ENCODE measurements around the gene OR52I2.
A peak's percentile ranks its signal among the peaks of the same experiment; 100 is the strongest.

The OR52I2 gene

GRCh38 chr11:4607096-4607495 is 25.6 kb downstream of the OR52I2 start:
- Histone ChIP-seq H3K23ac (ENCODE audit: low read length) (no peak overlapping the region), H3K79me1 (ENCODE audit: low read length) (peaks cover 4% of the 10 kb centered on the region), H3K4me3 (ENCODE audit: low read depth, low read length) (no peak overlapping the region), H2AFZ (ENCODE audit: insufficient read depth, low read length, poor library complexity) (no peak overlapping the region), H3K4ac (ENCODE audit: low read depth, low read length) (no peak overlapping the region), H3K36me3 (ENCODE audit: control insufficient read depth in 1 of 2, insufficient read depth in 2 of 2, low read length in 2 of 2) (peaks cover 5 to 6% of the 10 kb centered on the region in 2 experiments), H2BK12ac (ENCODE audit: low read length) (no peak overlapping the region), H3K14ac (ENCODE audit: low read length) (no peak overlapping the region), H3K18ac (ENCODE audit: low read length) (no peak overlapping the region), H4K12ac (ENCODE audit: low read depth, low read length) (no peak overlapping the region), H3K9me3 (ENCODE audit: insufficient read depth, low read depth, low read length) (no peaks in the 10 kb centered on the region), H3K79me2 (ENCODE audit: control insufficient read depth, insufficient read depth, low read length, poor library complexity) (peaks cover 2% of the 10 kb centered on the region), H3K4me1 (ENCODE audit: control insufficient read depth in 1 of 2, insufficient read depth in 2 of 2, low read length in 2 of 2) (peaks cover 2% of the 10 kb centered on the region in 2 experiments), H2AK5ac (ENCODE audit: low read length) (no peak overlapping the region), H3K27ac (ENCODE audit: low read depth, low read length) (no peak overlapping the region), H3K27me3 (ENCODE audit: insufficient read depth, low read length) (no peaks in the 10 kb centered on the region), H3K9ac (ENCODE audit: low read length) (no peak overlapping the region), H4K8ac (ENCODE audit: low read depth, low read length) (no peak overlapping the region), H4K91ac (ENCODE audit: low read depth, low read length) (no peak overlapping the region), H2BK5ac (ENCODE audit: low read depth, low read length, poor library complexity) (no peak overlapping the region), H2BK120ac (ENCODE audit: insufficient read depth, low read length, poor library complexity) (no peak overlapping the region), H3K4me2 (ENCODE audit: low read length) (no peak overlapping the region)
- DNase-seq, result no peak
- WGBS (ENCODE audit: extremely low coverage, insufficient coverage, insufficient read length), result no CpG with 5 or more reads among the region's 6 CpGs

- H3K79me1 ChIP-seq (ENCODE audit: low read length), result peaks cover 4% of the 10 kb centered on the region
- peak; percentile 96 for DNase-seq
- no peaks in the 10 kb centered on the region for H3K27me3 ChIP-seq (ENCODE audit: insufficient read depth, low read length)
- H3K18ac ChIP-seq (ENCODE audit: low read length), result peak within 1 kb of the TSS; percentile 37
- H3K27ac ChIP-seq (ENCODE audit: low read depth, low read length), result peak within 1 kb of the TSS; percentile 82
- H2BK5ac ChIP-seq (ENCODE audit: low read depth, low read length, poor library complexity), result peak within 1 kb of the TSS; percentile 90
- H3K9ac ChIP-seq (ENCODE audit: low read length), result peak within 1 kb of the TSS; percentile 95
- H3K36me3 ChIP-seq (ENCODE audit: control insufficient read depth in 1 of 2, insufficient read depth in 2 of 2, low read length in 2 of 2), result peaks cover 3 to 4% of the 10 kb centered on the region in 2 experiments
- no peak within 1 kb of the TSS for H2BK12ac ChIP-seq (ENCODE audit: low read length)
- peaks cover 2% of the 10 kb centered on the region for H3K79me2 ChIP-seq (ENCODE audit: control insufficient read depth, insufficient read depth, low read length, poor library complexity)
- H3K4me1 ChIP-seq (ENCODE audit: control insufficient read depth in 1 of 2, insufficient read depth in 2 of 2, low read length in 2 of 2), result peaks cover 2% of the 10 kb centered on the region in 2 experiments
- peak within 1 kb of the TSS; percentile 86 for H2AFZ ChIP-seq (ENCODE audit: insufficient read depth, low read length, poor library complexity)
- no peak within 1 kb of the TSS for H3K23ac ChIP-seq (ENCODE audit: low read length)
- peak within 1 kb of the TSS; percentile 81 for H4K91ac ChIP-seq (ENCODE audit: low read depth, low read length)
- H4K8ac ChIP-seq (ENCODE audit: low read depth, low read length), result peak within 1 kb of the TSS; percentile 99
- peak within 1 kb of the TSS; percentile 81 for H3K4ac ChIP-seq (ENCODE audit: low read depth, low read length)
- peak within 1 kb of the TSS; percentile 77 for H4K12ac ChIP-seq (ENCODE audit: low read depth, low read length)
- H2BK120ac ChIP-seq (ENCODE audit: insufficient read depth, low read length, poor library complexity), result peak within 1 kb of the TSS; percentile 79
- no peaks in the 10 kb centered on the region for H3K9me3 ChIP-seq (ENCODE audit: insufficient read depth, low read depth, low read length)
- WGBS (ENCODE audit: extremely low coverage, insufficient coverage, insufficient read length), result no CpG with 5 or more reads among the region's 43 CpGs
- peak within 1 kb of the TSS; percentile 64 for H3K4me2 ChIP-seq (ENCODE audit: low read length)
- H2AK5ac ChIP-seq (ENCODE audit: low read length), result no peak within 1 kb of the TSS
- H3K4me3 ChIP-seq (ENCODE audit: low read depth, low read length), result peak within 1 kb of the TSS; percentile 87
- peak within 1 kb of the TSS; percentile 85 for H3K14ac ChIP-seq (ENCODE audit: low read length)
These were observed 26.5 kb downstream of the OR52I2 start, which contains the start of gene TRIM68 for GRCh38 chr11:4607781-4608666. TRIM68 (minus strand) TSS chr11:4608231; CDS start chr11:4605504, 2,727 bp downstream.

GRCh38 chr11:4610258-4610935 is 28.9 kb downstream of the OR52I2 start:
- no peak overlapping the region for H3K18ac ChIP-seq (ENCODE audit: low read length)
- no CpG with 5 or more reads among the region's 3 CpGs for WGBS (ENCODE audit: extremely low coverage, insufficient coverage, insufficient read length)
- DNase-seq, result peak in 1 of 2 donors; percentile 11
- no peaks in the 10 kb centered on the region for H3K36me3 ChIP-seq (ENCODE audit: control insufficient read depth in 1 of 2, insufficient read depth in 2 of 2, low read length in 2 of 2)
- H2BK12ac ChIP-seq (ENCODE audit: low read length), result no peak overlapping the region
- peaks cover 2% of the 10 kb centered on the region for H3K79me2 ChIP-seq (ENCODE audit: control insufficient read depth, insufficient read depth, low read length, poor library complexity)
- no peak overlapping the region for H2BK120ac ChIP-seq (ENCODE audit: insufficient read depth, low read length, poor library complexity)
- no peak overlapping the region for H4K12ac ChIP-seq (ENCODE audit: low read depth, low read length)
- H3K27ac ChIP-seq (ENCODE audit: low read depth, low read length), result no peak overlapping the region
- H3K4me1 ChIP-seq (ENCODE audit: control insufficient read depth in 1 of 2, insufficient read depth in 2 of 2, low read length in 2 of 2), result peaks cover 2% of the 10 kb centered on the region in 2 experiments
- no peak overlapping the region for H3K23ac ChIP-seq (ENCODE audit: low read length)
- no peaks in the 10 kb centered on the region for H3K27me3 ChIP-seq (ENCODE audit: insufficient read depth, low read length)
- H4K8ac ChIP-seq (ENCODE audit: low read depth, low read length), result peak overlapping the region; percentile 37
- H3K4me2 ChIP-seq (ENCODE audit: low read length), result no peak overlapping the region
- no peaks in the 10 kb centered on the region for H3K9me3 ChIP-seq (ENCODE audit: insufficient read depth, low read depth, low read length)
- H3K4ac ChIP-seq (ENCODE audit: low read depth, low read length), result no peak overlapping the region
- no peak overlapping the region for H3K14ac ChIP-seq (ENCODE audit: low read length)
- peaks cover 4% of the 10 kb centered on the region for H3K79me1 ChIP-seq (ENCODE audit: low read length)
- H3K9ac ChIP-seq (ENCODE audit: low read length), result no peak overlapping the region
- H2AFZ ChIP-seq (ENCODE audit: insufficient read depth, low read length, poor library complexity), result no peak overlapping the region
- no peak overlapping the region for H2BK5ac ChIP-seq (ENCODE audit: low read depth, low read length, poor library complexity)
- no peak overlapping the region for H2AK5ac ChIP-seq (ENCODE audit: low read length)
- no peak overlapping the region for H4K91ac ChIP-seq (ENCODE audit: low read depth, low read length)
- H3K4me3 ChIP-seq (ENCODE audit: low read depth, low read length), result no peak overlapping the region

- Histone ChIP-seq H3K14ac (ENCODE audit: low read length) (no peak overlapping the region), H2BK12ac (ENCODE audit: low read length) (no peak overlapping the region), H2AFZ (ENCODE audit: insufficient read depth, low read length, poor library complexity) (no peak overlapping the region), H2BK5ac (ENCODE audit: low read depth, low read length, poor library complexity) (no peak overlapping the region), H3K4me2 (ENCODE audit: low read length) (no peak overlapping the region), H3K9ac (ENCODE audit: low read length) (no peak overlapping the region), H2AK5ac (ENCODE audit: low read length) (no peak overlapping the region), H3K4ac (ENCODE audit: low read depth, low read length) (no peak overlapping the region), H3K27ac (ENCODE audit: low read depth, low read length) (no peak overlapping the region), H3K27me3 (ENCODE audit: insufficient read depth, low read length) (no peaks in the 10 kb centered on the region), H3K79me2 (ENCODE audit: control insufficient read depth, insufficient read depth, low read length, poor library complexity) (peaks cover 2% of the 10 kb centered on the region), H3K23ac (ENCODE audit: low read length) (no peak overlapping the region), H3K79me1 (ENCODE audit: low read length) (peaks cover 4% of the 10 kb centered on the region), H4K12ac (ENCODE audit: low read depth, low read length) (no peak overlapping the region), H3K4me1 (ENCODE audit: control insufficient read depth in 1 of 2, insufficient read depth in 2 of 2, low read length in 2 of 2) (peaks cover under 1 to 2% of the 10 kb centered on the region in 2 experiments), H3K36me3 (ENCODE audit: control insufficient read depth in 1 of 2, insufficient read depth in 2 of 2, low read length in 2 of 2) (no peaks in the 10 kb centered on the region), H4K8ac (ENCODE audit: low read depth, low read length) (no peak overlapping the region), H3K4me3 (ENCODE audit: low read depth, low read length) (no peak overlapping the region), H3K9me3 (ENCODE audit: insufficient read depth, low read depth, low read length) (no peaks in the 10 kb centered on the region), H4K91ac (ENCODE audit: low read depth, low read length) (no peak overlapping the region), H2BK120ac (ENCODE audit: insufficient read depth, low read length, poor library complexity) (no peak overlapping the region), H3K18ac (ENCODE audit: low read length) (no peak overlapping the region)
- no CpG with 5 or more reads among the region's 2 CpGs for WGBS (ENCODE audit: extremely low coverage, insufficient coverage, insufficient read length)
- no peak for DNase-seq
These were observed 30.4 kb downstream of the OR52I2 start for GRCh38 chr11:4611986-4612385.

All from trophoblast cell (in vitro differentiated cells and primary cell).